PC-9 (cell line): ENCODE data around the gene FCN3. TPM values are rescaled to one million over a fixed set of nuclear protein-coding genes. Genes with fewer than 3 reads are reported as not detected.
A peak's percentile ranks its signal among the peaks of the same experiment; 100 is the strongest.

Experiments used
- BruUV-seq: library from RNA; stranded (reverse); fragments of 400-500 nt; replicated peaks from 2 replicates; lab custom pipeline; 2021; lab: Mats Ljungman, UMichigan
- CTCF ChIA-PET: fragments of 300-600 bp; sonication (Branson Sonifier 250); formaldehyde crosslinking; loops from one replicate; lab custom pipeline; 2022; ENCODE audit warnings: antibody characterized with exemption; lab: Charles Lee
- POLR2A ChIA-PET: fragments of 300-600 bp; sonication (Branson Sonifier 250); formaldehyde crosslinking; loops from one replicate; lab custom pipeline; 2022; ENCODE audit warnings: antibody characterized with exemption; ENCODE audit not compliant: unreplicated experiment; lab: Charles Lee
- DNase-seq, 2 experiments: peaks; one replicate each; pipeline versions ENCODE4 v3.0.0 to v3.0.0-alpha.2; 2015 to 2022; ENCODE audit warnings: mixed read lengths in 1 of 2
- H2AFZ ChIP-seq: fragments of 200-600 bp; sonication (generic); 2 replicates; pipeline ENCODE4 v1.8.1; 2017; ENCODE audit warnings: antibody characterized with exemption
- H3F3A ChIP-seq: fragments of 200-600 bp; sonication (generic); 2 replicates; pipeline ENCODE4 v1.8.1; 2017; ENCODE audit warnings: antibody characterized with exemption, mild to moderate bottlenecking, low read depth; ENCODE audit not compliant: insufficient read depth
- H3K27ac ChIP-seq: fragments of 200-600 bp; sonication (generic); 2 replicates; pipeline ENCODE4 v1.6.1; 2016; ENCODE audit warnings: mixed run types
- H3K27me3 ChIP-seq: fragments of 200-600 bp; sonication (generic); 2 replicates; pipeline ENCODE4 v1.6.1; 2016; ENCODE audit warnings: low read depth, mixed run types; ENCODE audit not compliant: insufficient read depth
- H3K36me3 ChIP-seq: fragments of 200-600 bp; sonication (generic); 2 replicates; pipeline ENCODE4 v1.6.1; 2016; ENCODE audit warnings: low read depth, mixed run types
- H3K4me1 ChIP-seq: fragments of 200-600 bp; sonication (generic); replicated peaks from 2 replicates; pipeline ENCODE4 v1.6.1; 2016; ENCODE audit warnings: mixed run types; ENCODE audit not compliant: insufficient read depth
- H3K4me2 ChIP-seq: fragments of 200-600 bp; sonication (generic); 2 replicates; pipeline ENCODE4 v1.6.1; 2017; ENCODE audit warnings: mixed run types
- H3K4me3 ChIP-seq: fragments of 200-600 bp; sonication (generic); 2 replicates; pipeline ENCODE4 v1.6.1; 2016; ENCODE audit warnings: mixed run types
- H3K79me2 ChIP-seq: fragments of 200-600 bp; sonication (generic); 2 replicates; pipeline ENCODE4 v1.6.1; 2017; ENCODE audit warnings: low read depth, mixed run types
- H3K9me2 ChIP-seq: fragments of 200-600 bp; sonication (generic); 2 replicates; pipeline ENCODE4 v1.8.1; 2017; ENCODE audit warnings: mild to moderate bottlenecking; ENCODE audit not compliant: insufficient read depth
- H3K9me3 ChIP-seq: fragments of 200-600 bp; sonication (generic); 2 replicates; pipeline ENCODE4 v1.8.1; 2016; ENCODE audit warnings: low read depth; ENCODE audit not compliant: insufficient read depth
- H4K20me1 ChIP-seq: fragments of 200-600 bp; sonication (generic); 2 replicates; pipeline ENCODE4 v1.8.1; 2017; ENCODE audit not compliant: insufficient read depth
- CTCF ChIP-seq: fragments of 200-600 bp; sonication (generic); conservative IDR thresholded peaks from 2 replicates; pipeline ENCODE4 v1.6.1; 2017; ENCODE audit warnings: mixed run types, antibody characterized with exemption, mild to moderate bottlenecking, moderate library complexity
- EZH2 ChIP-seq: fragments of 200-600 bp; sonication (generic); IDR thresholded peaks from 2 replicates; pipeline ENCODE4 v1.8.0; 2017; ENCODE audit warnings: antibody characterized with exemption, low read depth
- intact Hi-C: fragments of 100-400 bp; cut with micrococcal nuclease; formaldehyde crosslinking; loops from one replicate; pipeline ENCODE4 v1.10.0; 2022; ENCODE audit not compliant: unreplicated experiment
- total RNA-seq: library from RNA; stranded (reverse); gene quantifications from 2 replicates; pipeline ENCODE4 v1.2.3, GENCODE V29; 2021

Gene FCN3
- total RNA-seq, 1 experiment from 2014 or later = not detected

- H3F3A ChIP-seq = no peaks in the 10 kb centered on the region
- H3K27ac ChIP-seq = no peak overlapping the region
- no peak for TF ChIP-seq EZH2
- no peak for TF ChIP-seq CTCF
- no peak overlapping the region for H3K4me3 ChIP-seq
- no TSS peak for BruUV-seq
- no peaks in the 10 kb centered on the region for H3K79me2 ChIP-seq
- H3K36me3 ChIP-seq = no peaks in the 10 kb centered on the region
- H3K9me3 ChIP-seq = no peaks in the 10 kb centered on the region
- no peak for DNase-seq
- H3K9me2 ChIP-seq = no peaks in the 10 kb centered on the region
- H2AFZ ChIP-seq = no peak overlapping the region
- no peaks in the 10 kb centered on the region for H4K20me1 ChIP-seq
- no peak overlapping the region for H3K4me2 ChIP-seq
- POLR2A ChIA-PET = no interaction called here
- CTCF ChIA-PET = interaction anchor here (0.7 to 0.9 kb wide), 2 partner anchors 93 to 214 kb away, joined by 3 read pairs; no protein-coding TSS in a partner anchor
- H3K4me1 ChIP-seq = no peaks in the 10 kb centered on the region
- intact Hi-C loops = no loop called here
- no peaks in the 10 kb centered on the region for H3K27me3 ChIP-seq
Measured at GRCh38 chr1:27394282-27394658, 19.6 kb upstream of the FCN3 start.

GRCh38 chr1:27393641-27394281 is 19.1 kb upstream of the FCN3 start:
- Histone ChIP-seq H2AFZ (no peak overlapping the region), H3F3A (no peaks in the 10 kb centered on the region), H3K4me2 (no peak overlapping the region), H3K27ac (no peak overlapping the region), H3K4me1 (no peaks in the 10 kb centered on the region), H4K20me1 (no peaks in the 10 kb centered on the region), H3K4me3 (no peak overlapping the region), H3K79me2 (no peaks in the 10 kb centered on the region), H3K27me3 (no peaks in the 10 kb centered on the region), H3K9me3 (no peaks in the 10 kb centered on the region), H3K9me2 (no peaks in the 10 kb centered on the region), H3K36me3 (no peaks in the 10 kb centered on the region)
- intact Hi-C loops = no loop called here
- CTCF ChIA-PET = interaction anchor here (0.6 kb wide), 1 partner anchor 701 kb away, joined by 3 read pairs; no protein-coding TSS in a partner anchor
- BruUV-seq = no TSS peak
- DNase-seq = no peak
- POLR2A ChIA-PET = no interaction called here
- TF ChIP-seq CTCF = no peak
- TF ChIP-seq EZH2 = no peak

GRCh38 chr1:27392778-27393635 is 18.4 kb upstream of the FCN3 start:
- Histone ChIP-seq H3F3A (no peaks in the 10 kb centered on the region), H3K4me3 (peak overlapping the region; percentile 66), H4K20me1 (no peaks in the 10 kb centered on the region), H3K4me1 (no peaks in the 10 kb centered on the region), H3K79me2 (no peaks in the 10 kb centered on the region), H3K4me2 (peak overlapping the region; percentile 85), H3K27ac (no peak overlapping the region), H3K9me3 (no peaks in the 10 kb centered on the region), H2AFZ (peak overlapping the region; percentile 86), H3K9me2 (no peaks in the 10 kb centered on the region), H3K36me3 (no peaks in the 10 kb centered on the region), H3K27me3 (no peaks in the 10 kb centered on the region)
- intact Hi-C loops = no loop called here
- BruUV-seq = no TSS peak
- CTCF ChIA-PET = interaction anchor here (0.6 kb wide), 1 partner anchor 700 kb away, joined by 3 read pairs; no protein-coding TSS in a partner anchor
- DNase-seq = no peak
- POLR2A ChIA-PET = no interaction called here
- TF ChIP-seq EZH2 (no peak), CTCF (no peak)
